Mesenchymal stem cell (in vitro differentiated cells and primary cell): ENCODE measurements around the gene PICALM.

Experiments used
- DNase-seq: peaks from one replicate; pipeline ENCODE4 v3.0.0-alpha.2; 2013
- H2AFZ ChIP-seq: one replicate; pipeline ENCODE4 v1.6.1; 2013; ENCODE audit warnings: low read depth, mild to moderate bottlenecking, control low read depth, inconsistent platforms, low read length, moderate library complexity
- H2AK5ac ChIP-seq: 2 replicates; pipeline ENCODE4 v1.6.1; 2013; ENCODE audit warnings: low read length, moderate library complexity, mild to moderate bottlenecking, inconsistent platforms; ENCODE audit not compliant: severe bottlenecking
- H2BK120ac ChIP-seq: one replicate; pipeline ENCODE4 v1.6.1; 2013; ENCODE audit warnings: low read depth, mild to moderate bottlenecking, inconsistent platforms, low read length, moderate library complexity
- H2BK12ac ChIP-seq, 2 experiments: one replicate each; pipeline ENCODE4 v1.6.1; 2013; ENCODE audit warnings: inconsistent platforms in 2 of 2, low read length in 2 of 2, mild to moderate bottlenecking in 2 of 2, moderate library complexity in 2 of 2, control low read depth in 1 of 2
- H2BK15ac ChIP-seq: one replicate; pipeline ENCODE4 v1.6.1; 2013; ENCODE audit warnings: mild to moderate bottlenecking, low read depth, inconsistent platforms; ENCODE audit not compliant: poor library complexity, severe bottlenecking
- H2BK5ac ChIP-seq: 2 replicates; pipeline ENCODE4 v1.6.1; 2013; ENCODE audit warnings: low read depth, mild to moderate bottlenecking, low read length, control low read depth, inconsistent platforms; ENCODE audit not compliant: poor library complexity, severe bottlenecking
- H3K14ac ChIP-seq, 2 experiments: one replicate each; pipeline ENCODE4 v1.6.1; 2013; ENCODE audit warnings: inconsistent platforms in 2 of 2, low read length in 2 of 2, control low read depth in 1 of 2, mild to moderate bottlenecking in 1 of 2, moderate library complexity in 1 of 2
- H3K18ac ChIP-seq, 2 experiments: one replicate each; pipeline ENCODE4 v1.6.1; 2013; ENCODE audit warnings: inconsistent platforms in 2 of 2, low read length in 2 of 2, control low read depth in 1 of 2, low read depth in 1 of 2, mild to moderate bottlenecking in 1 of 2
- H3K23ac ChIP-seq, 2 experiments: one replicate each; pipeline ENCODE4 v1.6.1; 2013; ENCODE audit warnings: inconsistent platforms in 2 of 2, low read length in 2 of 2, mild to moderate bottlenecking in 2 of 2, moderate library complexity in 2 of 2, control low read depth in 1 of 2
- H3K27ac ChIP-seq: 2 replicates; pipeline ENCODE4 v1.5.1; 2013; ENCODE audit warnings: mild to moderate bottlenecking, moderate library complexity, low read length, control low read depth, inconsistent platforms; ENCODE audit not compliant: poor library complexity, severe bottlenecking
- H3K27me3 ChIP-seq, 2 experiments: 2 replicates each; pipeline versions ENCODE4 v1.6.1 to v1.7.0; 2013; ENCODE audit warnings: low read length in 2 of 2, mild to moderate bottlenecking in 2 of 2, moderate library complexity in 2 of 2, control low read depth in 1 of 2, inconsistent platforms in 1 of 2; ENCODE audit not compliant: control insufficient read depth in 1 of 2, insufficient read depth in 1 of 2
- H3K36me3 ChIP-seq, 2 experiments: 2 replicates each; pipeline versions ENCODE4 v1.6.1 to v1.7.0; 2013; ENCODE audit warnings: low read length in 2 of 2, control low read depth in 1 of 2, inconsistent platforms in 1 of 2, low read depth in 1 of 2, mild to moderate bottlenecking in 1 of 2; ENCODE audit not compliant: insufficient read depth in 2 of 2, control insufficient read depth in 1 of 2
- H3K4ac ChIP-seq, 2 experiments: one replicate each; pipeline ENCODE4 v1.6.1; 2013; ENCODE audit warnings: inconsistent platforms in 2 of 2, low read length in 2 of 2, mild to moderate bottlenecking in 2 of 2, moderate library complexity in 2 of 2, control low read depth in 1 of 2, low read depth in 1 of 2
- H3K4me1 ChIP-seq: 2 replicates; pipeline ENCODE4 v1.6.1; 2013; ENCODE audit warnings: low read depth, low read length, control low read depth; ENCODE audit not compliant: control insufficient read depth, insufficient read depth
- H3K4me2 ChIP-seq: 2 replicates; pipeline ENCODE4 v1.6.1; 2013; ENCODE audit warnings: low read length, mild to moderate bottlenecking, inconsistent platforms; ENCODE audit not compliant: poor library complexity, severe bottlenecking
- H3K4me3 ChIP-seq, 2 experiments: 2 replicates each; pipeline versions ENCODE4 v1.5.1 to v1.7.0; 2013; ENCODE audit warnings: low read length in 2 of 2, mild to moderate bottlenecking in 2 of 2, control low read depth in 1 of 2, low read depth in 1 of 2; ENCODE audit not compliant: insufficient read depth in 1 of 2
- H3K79me1 ChIP-seq: replicated peaks from 2 replicates; pipeline ENCODE4 v1.6.1; 2013; ENCODE audit warnings: mild to moderate bottlenecking, control low read depth, low read length, inconsistent platforms; ENCODE audit not compliant: poor library complexity, severe bottlenecking
- H3K9ac ChIP-seq: 2 replicates; pipeline ENCODE4 v1.7.0; 2013; ENCODE audit warnings: mild to moderate bottlenecking, low read length, moderate library complexity
- H3K9me3 ChIP-seq: 2 replicates; pipeline ENCODE4 v1.7.0; 2013; ENCODE audit warnings: mild to moderate bottlenecking, low read length; ENCODE audit not compliant: control insufficient read depth
- H4K8ac ChIP-seq: one replicate; pipeline ENCODE4 v1.6.1; 2013; ENCODE audit warnings: inconsistent platforms, mild to moderate bottlenecking, low read length, moderate library complexity
- H4K91ac ChIP-seq: one replicate; pipeline ENCODE4 v1.6.1; 2013; ENCODE audit warnings: mild to moderate bottlenecking, low read length, inconsistent platforms
- WGBS: methylation state at CpG from one replicate; pipeline ENCODE4 v1.1.7; 2013; ENCODE audit warnings: mixed read lengths; 5-methylcytosine and 5-hydroxymethylcytosine counted together

Gene PICALM

GRCh38 chr11:86052693-86053641 is 15.9 kb downstream of the PICALM start:
- no peak overlapping the region for H2BK15ac ChIP-seq
- no peaks in the 10 kb centered on the region for H3K79me1 ChIP-seq
- H2BK120ac ChIP-seq: no peak overlapping the region
- no peak overlapping the region for H2AFZ ChIP-seq
- peaks cover 4% of the 10 kb centered on the region for H3K4me1 ChIP-seq
- no peaks in the 10 kb centered on the region for H3K36me3 ChIP-seq
- H2AK5ac ChIP-seq: no peak overlapping the region
- no peak overlapping the region for H4K91ac ChIP-seq
- no peak overlapping the region for H3K18ac ChIP-seq
- no peak overlapping the region for H3K4ac ChIP-seq
- H3K27me3 ChIP-seq: no peaks in the 10 kb centered on the region
- H3K9ac ChIP-seq: no peak overlapping the region
- H4K8ac ChIP-seq: no peak overlapping the region
- H3K4me3 ChIP-seq: no peak overlapping the region
- H2BK12ac ChIP-seq: no peak overlapping the region
- 93% methylated on average over 10 of the region's 10 CpGs for WGBS
- no peaks in the 10 kb centered on the region for H3K9me3 ChIP-seq
- H3K14ac ChIP-seq: no peak overlapping the region
- DNase-seq: no peak
- H3K23ac ChIP-seq: no peak overlapping the region
- no peak overlapping the region for H3K4me2 ChIP-seq
- no peak overlapping the region for H3K27ac ChIP-seq
- H2BK5ac ChIP-seq: no peak overlapping the region

DNA sequence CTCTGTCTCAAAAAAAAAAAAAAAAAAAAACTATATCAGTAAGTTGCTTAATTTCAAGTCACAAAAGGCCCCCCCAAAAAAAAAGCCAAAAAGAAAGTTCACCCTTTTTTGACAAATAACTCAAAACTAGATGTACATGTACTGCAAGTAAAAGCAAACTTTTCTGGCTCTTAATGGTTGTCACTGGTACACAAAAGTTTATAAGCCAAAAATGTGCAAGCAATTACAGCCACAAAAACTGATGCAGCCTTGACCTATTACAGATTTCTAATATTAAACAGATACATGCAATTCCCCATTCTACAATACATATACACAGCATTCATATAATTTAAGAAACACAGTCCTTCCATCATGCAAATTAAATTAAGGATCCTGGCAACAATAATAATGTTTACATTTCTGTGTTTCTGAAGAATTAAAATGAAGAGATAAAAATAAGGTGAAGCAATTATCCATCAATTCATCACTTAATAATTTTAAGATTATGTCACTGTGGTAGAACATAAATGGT is 18.6 kb downstream of the PICALM start:
- no peak overlapping the region for H3K4me2 ChIP-seq
- H3K36me3 ChIP-seq: no peaks in the 10 kb centered on the region
- no peak overlapping the region for H2AK5ac ChIP-seq
- H3K4ac ChIP-seq: no peak overlapping the region
- no peak overlapping the region for H3K18ac ChIP-seq
- peaks cover 5% of the 10 kb centered on the region for H3K4me1 ChIP-seq
- no peak overlapping the region for H3K9ac ChIP-seq
- no peak overlapping the region for H4K91ac ChIP-seq
- H2AFZ ChIP-seq: no peak overlapping the region
- H2BK5ac ChIP-seq: no peak overlapping the region
- H3K14ac ChIP-seq: no peak overlapping the region
- H2BK12ac ChIP-seq: no peak overlapping the region
- no peaks in the 10 kb centered on the region for H3K9me3 ChIP-seq
- H3K4me3 ChIP-seq: no peak overlapping the region
- H4K8ac ChIP-seq: no peak overlapping the region
- no peak overlapping the region for H3K27ac ChIP-seq
- H3K79me1 ChIP-seq: no peaks in the 10 kb centered on the region
- no peak overlapping the region for H2BK15ac ChIP-seq
- H3K27me3 ChIP-seq: no peaks in the 10 kb centered on the region
- H3K23ac ChIP-seq: no peak overlapping the region
- DNase-seq: no peak
- no peak overlapping the region for H2BK120ac ChIP-seq

DNA sequence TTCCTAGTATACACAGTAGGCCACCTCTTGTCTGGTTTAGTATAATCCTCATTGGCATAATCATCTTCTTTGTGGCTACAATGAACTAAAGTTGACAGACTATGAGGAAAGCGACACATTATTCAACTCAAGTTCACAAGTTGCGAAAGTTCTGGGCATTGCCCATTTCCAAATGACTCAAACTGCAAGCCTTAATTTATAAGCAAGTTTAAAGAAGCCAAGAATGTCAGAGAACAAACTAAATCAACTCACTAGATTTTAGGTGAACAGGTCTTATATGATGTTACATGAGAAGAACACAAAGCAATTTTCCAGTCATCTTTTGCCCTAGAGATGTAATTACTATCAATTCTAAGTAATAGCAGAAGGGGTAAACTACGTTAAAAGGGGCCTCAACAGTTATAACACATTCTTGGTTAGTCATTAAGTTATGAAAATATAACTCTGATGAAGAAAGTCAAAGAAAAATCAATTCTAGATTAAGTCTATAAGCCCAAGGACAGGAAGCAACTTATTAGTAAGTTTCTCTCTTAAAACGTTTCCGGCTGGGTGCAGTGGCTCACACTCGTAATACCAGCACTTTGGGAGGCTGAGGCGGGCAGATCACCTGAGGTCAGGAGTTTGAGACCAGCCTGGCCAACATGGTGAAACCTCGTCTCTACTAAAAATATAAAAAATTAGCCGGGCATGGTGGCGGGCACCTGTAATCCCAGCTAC is 21.5 kb downstream of the PICALM start:
- Histone ChIP-seq H2AK5ac (no peak overlapping the region), H3K27me3 (no peaks in the 10 kb centered on the region), H3K18ac (no peak overlapping the region), H4K8ac (no peak overlapping the region), H2BK120ac (no peak overlapping the region), H4K91ac (no peak overlapping the region), H3K4ac (no peak overlapping the region), H3K36me3 (no peaks in the 10 kb centered on the region), H3K4me3 (no peak overlapping the region), H3K79me1 (no peaks in the 10 kb centered on the region), H3K27ac (no peak overlapping the region), H2BK15ac (no peak overlapping the region), H3K4me2 (no peak overlapping the region), H3K9ac (no peak overlapping the region), H3K23ac (no peak overlapping the region), H2BK12ac (no peak overlapping the region), H2AFZ (no peak overlapping the region), H2BK5ac (no peak overlapping the region), H3K4me1 (peaks cover 9% of the 10 kb centered on the region), H3K14ac (no peak overlapping the region), H3K9me3 (no peaks in the 10 kb centered on the region)
- WGBS: 94% methylated on average over 9 of the region's 10 CpGs
- DNase-seq: peak; percentile 62

DNA sequence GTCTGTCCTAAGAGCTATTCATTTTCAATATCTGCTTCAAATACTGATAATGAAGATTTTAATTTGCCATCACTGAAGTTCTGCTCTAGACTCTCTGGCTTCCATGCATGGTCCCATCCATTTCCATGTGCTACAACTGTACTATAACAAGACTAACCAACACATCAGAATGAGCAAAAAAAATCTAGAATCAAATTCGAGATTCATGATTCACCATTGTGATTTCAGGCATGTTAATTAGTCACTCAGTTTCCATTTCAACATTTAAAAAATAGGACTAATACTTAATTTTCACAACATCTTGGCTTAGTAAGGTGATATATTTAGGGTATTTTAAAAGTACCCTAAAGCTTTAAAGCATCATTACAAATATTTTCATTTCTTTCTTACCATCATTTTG is 22.8 kb downstream of the PICALM start:
- no peak overlapping the region for H3K9ac ChIP-seq
- DNase-seq: no peak
- no peak overlapping the region for H3K4ac ChIP-seq
- no peak overlapping the region for H3K4me3 ChIP-seq
- H3K79me1 ChIP-seq: no peaks in the 10 kb centered on the region
- H3K4me2 ChIP-seq: no peak overlapping the region
- no peaks in the 10 kb centered on the region for H3K9me3 ChIP-seq
- peaks cover 7% of the 10 kb centered on the region for H3K4me1 ChIP-seq
- no peak overlapping the region for H2BK5ac ChIP-seq
- no peak overlapping the region for H2BK120ac ChIP-seq
- H3K36me3 ChIP-seq: no peaks in the 10 kb centered on the region
- H3K14ac ChIP-seq: no peak overlapping the region
- no peak overlapping the region for H2BK12ac ChIP-seq
- H4K8ac ChIP-seq: no peak overlapping the region
- no peak overlapping the region for H3K23ac ChIP-seq
- no peak overlapping the region for H4K91ac ChIP-seq
- H2AFZ ChIP-seq: no peak overlapping the region
- WGBS: 100% methylated on average over 1 of the region's 1 CpG
- no peak overlapping the region for H3K27ac ChIP-seq
- no peak overlapping the region for H2AK5ac ChIP-seq
- no peak overlapping the region for H3K18ac ChIP-seq
- no peaks in the 10 kb centered on the region for H3K27me3 ChIP-seq
- no peak overlapping the region for H2BK15ac ChIP-seq
